ENCODE results near the gene BHLHE41. TPM values are rescaled to one million over a fixed set of nuclear protein-coding genes. Genes with fewer than 3 reads are reported as not detected.

The BHLHE41 gene
- total RNA-seq, 1 donor from 2014 or later: 2.1 TPM

GRCh38 chr12:26143291-26143690 lies 18.5 kb upstream of the BHLHE41 start:
- H3K27me3 ChIP-seq (ENCODE audit: control insufficient read depth, insufficient read depth, low read length): no peaks in the 10 kb centered on the region
- no peaks in the 10 kb centered on the region for H3K36me3 ChIP-seq (ENCODE audit: control insufficient read depth, insufficient read depth, low read length)
- H3K4me3 ChIP-seq (ENCODE audit: low read depth, low read length): no peak overlapping the region
- TF ChIP-seq CTCF (IDR thresholded peaks at IDR 0.05; ENCODE audit: insufficient read depth, low read length, severe bottlenecking): no peak
- FAIRE-seq: no peak
- no peak for DNase-seq (ENCODE audit: low read depth)

- Histone ChIP-seq H3K27me3 (ENCODE audit: control insufficient read depth, insufficient read depth, low read length) (no peaks in the 10 kb centered on the region), H3K4me3 (ENCODE audit: low read depth, low read length) (no peak overlapping the region), H3K36me3 (ENCODE audit: control insufficient read depth, insufficient read depth, low read length) (no peaks in the 10 kb centered on the region)
- FAIRE-seq (no peak), DNase-seq (ENCODE audit: low read depth) (no peak)
- no peak for TF ChIP-seq CTCF (IDR thresholded peaks at IDR 0.05; ENCODE audit: insufficient read depth, low read length, severe bottlenecking)
Observed at GRCh38 chr12:26138860-26139259, 14.0 kb upstream of the BHLHE41 start.

GRCh38 chr12:26136688-26137087 lies 11.9 kb upstream of the BHLHE41 start:
- TF ChIP-seq CTCF (IDR thresholded peaks at IDR 0.05; ENCODE audit: insufficient read depth, low read length, severe bottlenecking): no peak
- no peaks in the 10 kb centered on the region for H3K36me3 ChIP-seq (ENCODE audit: control insufficient read depth, insufficient read depth, low read length)
- no peak overlapping the region for H3K4me3 ChIP-seq (ENCODE audit: low read depth, low read length)
- no peak for DNase-seq (ENCODE audit: low read depth)
- H3K27me3 ChIP-seq (ENCODE audit: control insufficient read depth, insufficient read depth, low read length): no peaks in the 10 kb centered on the region
- no peak for FAIRE-seq

- no peak for DNase-seq (ENCODE audit: low read depth)
- Histone ChIP-seq H3K4me3 (ENCODE audit: low read depth, low read length) (no peak overlapping the region), H3K27me3 (ENCODE audit: control insufficient read depth, insufficient read depth, low read length) (no peaks in the 10 kb centered on the region), H3K36me3 (ENCODE audit: control insufficient read depth, insufficient read depth, low read length) (no peaks in the 10 kb centered on the region)
- no peak for FAIRE-seq
- no peak for TF ChIP-seq CTCF (IDR thresholded peaks at IDR 0.05; ENCODE audit: insufficient read depth, low read length, severe bottlenecking)
Observed at GRCh38 chr12:26135571-26135970, 10.7 kb upstream of the BHLHE41 start.

GRCh38 chr12:26135010-26135420 lies 10.2 kb upstream of the BHLHE41 start:
- no peaks in the 10 kb centered on the region for H3K27me3 ChIP-seq (ENCODE audit: control insufficient read depth, insufficient read depth, low read length)
- H3K4me3 ChIP-seq (ENCODE audit: low read depth, low read length): no peak overlapping the region
- no peak for TF ChIP-seq CTCF (IDR thresholded peaks at IDR 0.05; ENCODE audit: insufficient read depth, low read length, severe bottlenecking)
- FAIRE-seq (no peak), DNase-seq (ENCODE audit: low read depth) (no peak)
- no peaks in the 10 kb centered on the region for H3K36me3 ChIP-seq (ENCODE audit: control insufficient read depth, insufficient read depth, low read length)

GRCh38 chr12:26134540-26134939 lies 9.7 kb upstream of the BHLHE41 start:
- FAIRE-seq: no peak
- TF ChIP-seq CTCF (IDR thresholded peaks at IDR 0.05; ENCODE audit: insufficient read depth, low read length, severe bottlenecking): no peak
- DNase-seq (ENCODE audit: low read depth): no peak
- H3K36me3 ChIP-seq (ENCODE audit: control insufficient read depth, insufficient read depth, low read length): no peaks in the 10 kb centered on the region
- H3K27me3 ChIP-seq (ENCODE audit: control insufficient read depth, insufficient read depth, low read length): no peaks in the 10 kb centered on the region
- H3K4me3 ChIP-seq (ENCODE audit: low read depth, low read length): no peak overlapping the region

Data from bronchial epithelial cell (primary cell).